Measurements from ENCODE around the gene WWOX. TPM values are rescaled to one million over a fixed set of nuclear protein-coding genes. Genes with fewer than 3 reads are reported as not detected.

Gene WWOX
- total RNA-seq, 1 experiment from 2014 or later, result 35.6 TPM

GRCh38 chr16:78310990-78311561 is 211.6 kb downstream of the WWOX start:
- H4K20me1 ChIP-seq (ENCODE audit: insufficient read depth), result no peaks in the 10 kb centered on the region
- POLR2A ChIA-PET (ENCODE audit: unreplicated experiment), result no interaction called here
- CTCF ChIA-PET, result no interaction called here
- H3K27ac ChIP-seq, result no peak overlapping the region
- no peaks in the 10 kb centered on the region for H3K79me2 ChIP-seq (ENCODE audit: low read depth)
- no peak for DNase-seq
- peaks cover 19% of the 10 kb centered on the region for H3K4me1 ChIP-seq (replicated peaks; ENCODE audit: insufficient read depth)
- peaks cover 8% of the 10 kb centered on the region; the same call in 1 of the 2 replicates for H3F3A ChIP-seq (ENCODE audit: insufficient read depth, low read depth)
- H3K4me2 ChIP-seq, result no peak overlapping the region
- H3K27me3 ChIP-seq (ENCODE audit: insufficient read depth, low read depth), result no peaks in the 10 kb centered on the region
- H3K9me2 ChIP-seq (ENCODE audit: insufficient read depth), result no peaks in the 10 kb centered on the region
- H3K36me3 ChIP-seq (ENCODE audit: low read depth), result no peaks in the 10 kb centered on the region
- H2AFZ ChIP-seq, result no peak overlapping the region
- no peak overlapping the region for H3K4me3 ChIP-seq
- no TSS peak for BruUV-seq (replicated peaks)
- no peaks in the 10 kb centered on the region for H3K9me3 ChIP-seq (ENCODE audit: insufficient read depth, low read depth)
- TF ChIP-seq EZH2 (IDR thresholded peaks at IDR 0.05; ENCODE audit: low read depth), result no peak
- intact Hi-C loops (cut with micrococcal nuclease; ENCODE audit: unreplicated experiment), result no loop called here

- Histone ChIP-seq H3K9me2 (ENCODE audit: insufficient read depth) (no peaks in the 10 kb centered on the region), H3K4me3 (no peak overlapping the region), H3K36me3 (ENCODE audit: low read depth) (no peaks in the 10 kb centered on the region), H3K79me2 (ENCODE audit: low read depth) (no peaks in the 10 kb centered on the region), H3K27ac (no peak overlapping the region), H3K9me3 (ENCODE audit: insufficient read depth, low read depth) (no peaks in the 10 kb centered on the region), H3K4me2 (no peak overlapping the region), H2AFZ (no peak overlapping the region), H4K20me1 (ENCODE audit: insufficient read depth) (no peaks in the 10 kb centered on the region), H3K4me1 (replicated peaks; ENCODE audit: insufficient read depth) (peaks cover 19% of the 10 kb centered on the region), H3K27me3 (ENCODE audit: insufficient read depth, low read depth) (no peaks in the 10 kb centered on the region), H3F3A (ENCODE audit: insufficient read depth, low read depth) (peaks cover 8% of the 10 kb centered on the region; the same call in 1 of the 2 replicates)
- CTCF ChIA-PET, result interaction anchor here (0.7 kb wide), 1 partner anchor 1810 kb away, joined by 7 read pairs; no protein-coding TSS in a partner anchor
- POLR2A ChIA-PET (ENCODE audit: unreplicated experiment), result no interaction called here
- intact Hi-C loops (cut with micrococcal nuclease; ENCODE audit: unreplicated experiment), result no loop called here
- no peak for TF ChIP-seq CTCF (conservative IDR thresholded peaks at IDR 0.05)
- no peak for TF ChIP-seq EZH2 (IDR thresholded peaks at IDR 0.05; ENCODE audit: low read depth)
- BruUV-seq (replicated peaks), result no TSS peak
- DNase-seq, result no peak
Measured at GRCh38 chr16:78311831-78312230, 212.4 kb downstream of the WWOX start.

GRCh38 chr16:78317564-78318240 is 218.2 kb downstream of the WWOX start:
- POLR2A ChIA-PET (ENCODE audit: unreplicated experiment), result no interaction called here
- intact Hi-C loops (cut with micrococcal nuclease; ENCODE audit: unreplicated experiment), result no loop called here
- no peak overlapping the region for H3K4me2 ChIP-seq

More at GRCh38 chr16:78317564-78318240, 218.2 kb downstream of the WWOX start:
- Histone ChIP-seq H3K9me2 (ENCODE audit: insufficient read depth) (no peaks in the 10 kb centered on the region), H3K4me1 (replicated peaks; ENCODE audit: insufficient read depth) (no peaks in the 10 kb centered on the region), H3K27ac (no peak overlapping the region), H3K4me3 (no peak overlapping the region), H3K36me3 (ENCODE audit: low read depth) (no peaks in the 10 kb centered on the region), H3K27me3 (ENCODE audit: insufficient read depth, low read depth) (no peaks in the 10 kb centered on the region), H3K9me3 (ENCODE audit: insufficient read depth, low read depth) (no peaks in the 10 kb centered on the region), H2AFZ (no peak overlapping the region), H3K79me2 (ENCODE audit: low read depth) (no peaks in the 10 kb centered on the region), H3F3A (ENCODE audit: insufficient read depth, low read depth) (no peaks in the 10 kb centered on the region), H4K20me1 (ENCODE audit: insufficient read depth) (no peaks in the 10 kb centered on the region)
- CTCF ChIA-PET, result no interaction called here
- DNase-seq, result no peak
- no TSS peak for BruUV-seq (replicated peaks)
- TF ChIP-seq CTCF (conservative IDR thresholded peaks at IDR 0.05) (no peak), EZH2 (IDR thresholded peaks at IDR 0.05; ENCODE audit: low read depth) (no peak)

All from PC-9 (cell line).